Measurements from ENCODE around the gene IP6K3. TPM values are rescaled to one million over a fixed set of nuclear protein-coding genes. Genes with fewer than 3 reads are reported as not detected.

The IP6K3 gene
- total RNA-seq, 1 donor from 2014 or later = 0.75 TPM

GRCh38 chr6:33751771-33752645, 5.3 kb upstream of the IP6K3 start:
- DNase-seq (ENCODE audit: extremely low spot score, unreplicated experiment) = no peak
- Mint-ChIP-seq H3K36me3 (no peaks in the 10 kb centered on the region), H3K27me3 (peaks cover 3% of the 10 kb centered on the region), H3K4me1 (ENCODE audit: unreplicated experiment) (peaks cover 31% of the 10 kb centered on the region), H3K27ac (no peak overlapping the region), H3K4me3 (no peak overlapping the region), H3K9me3 (no peaks in the 10 kb centered on the region)
- no peak for TF ChIP-seq CTCF (conservative IDR thresholded peaks at IDR 0.05)

- peaks cover 35% of the 10 kb centered on the region for H3K4me1 Mint-ChIP-seq (ENCODE audit: unreplicated experiment)
Observed at GRCh38 chr6:33750244-33750991, 3.7 kb upstream of the IP6K3 start.

GRCh38 chr6:33749401-33749800, 2.7 kb upstream of the IP6K3 start:
- peaks cover 42% of the 10 kb centered on the region for H3K4me1 Mint-ChIP-seq (ENCODE audit: unreplicated experiment)
- DNase-seq (ENCODE audit: extremely low spot score, unreplicated experiment) = no peak
- TF ChIP-seq CTCF (conservative IDR thresholded peaks at IDR 0.05) = no peak
- no peak overlapping the region for H3K27ac Mint-ChIP-seq
- no peaks in the 10 kb centered on the region for H3K9me3 Mint-ChIP-seq
- peaks cover 3% of the 10 kb centered on the region for H3K27me3 Mint-ChIP-seq
- H3K4me3 Mint-ChIP-seq = no peak overlapping the region
- H3K36me3 Mint-ChIP-seq = no peaks in the 10 kb centered on the region

More at GRCh38 chr6:33750244-33750991, 3.7 kb upstream of the IP6K3 start:
- H3K27ac Mint-ChIP-seq = no peak overlapping the region
- H3K36me3 Mint-ChIP-seq = no peaks in the 10 kb centered on the region
- TF ChIP-seq CTCF (conservative IDR thresholded peaks at IDR 0.05) = no peak
- no peak for DNase-seq (ENCODE audit: extremely low spot score, unreplicated experiment)
- H3K9me3 Mint-ChIP-seq = no peaks in the 10 kb centered on the region
- no peak overlapping the region for H3K4me3 Mint-ChIP-seq
- peaks cover 3% of the 10 kb centered on the region for H3K27me3 Mint-ChIP-seq

GRCh38 chr6:33748841-33749240, 2.1 kb upstream of the IP6K3 start:
- no peak for DNase-seq (ENCODE audit: extremely low spot score, unreplicated experiment)
- Mint-ChIP-seq H3K4me3 (no peak overlapping the region), H3K4me1 (ENCODE audit: unreplicated experiment) (peaks cover 43% of the 10 kb centered on the region), H3K9me3 (no peaks in the 10 kb centered on the region), H3K27me3 (peaks cover 3% of the 10 kb centered on the region), H3K27ac (no peak overlapping the region), H3K36me3 (no peaks in the 10 kb centered on the region)
- TF ChIP-seq CTCF (conservative IDR thresholded peaks at IDR 0.05) = no peak

- no peak for DNase-seq (ENCODE audit: extremely low spot score, unreplicated experiment)
- H3K27me3 Mint-ChIP-seq = peaks cover 3% of the 10 kb centered on the region
- H3K36me3 Mint-ChIP-seq = no peaks in the 10 kb centered on the region
- TF ChIP-seq CTCF (conservative IDR thresholded peaks at IDR 0.05) = no peak
- no peak overlapping the region for H3K27ac Mint-ChIP-seq
- peaks cover 47% of the 10 kb centered on the region for H3K4me1 Mint-ChIP-seq (ENCODE audit: unreplicated experiment)
- H3K9me3 Mint-ChIP-seq = no peaks in the 10 kb centered on the region
- H3K4me3 Mint-ChIP-seq = no peak overlapping the region
Observed at GRCh38 chr6:33747823-33748222, 1.1 kb upstream of the IP6K3 start.
